Spleen (tissue), 7 donors: Measurements from ENCODE around the gene TRMT112.
A peak's percentile ranks its signal among the peaks of the same experiment; 100 is the strongest.

Experiments
- POLR2A ChIP-seq, 3 donors: fragments of 450-650 bp; IDR thresholded peaks; one replicate each; pipeline ENCODE4 v1.5.1; 2017; ENCODE audit warnings: antibody characterized with exemption in 3 of 3, mild to moderate bottlenecking in 1 of 3
- POLR2AphosphoS5 ChIP-seq, 3 donors: sonication (generic); formaldehyde crosslinking; IDR thresholded peaks; one replicate each; pipeline ENCODE4 v1.5.1; 2017; ENCODE audit warnings: antibody characterized with exemption in 3 of 3
- TF ChIP-seq, protein P1 (sequence below), 11 experiments: fragments of 200-600 bp in 7 of 11; fragments of 450-650 bp in 4 of 11; sonication (generic) in 4 of 11; IDR thresholded peaks in 8 of 11; conservative IDR thresholded peaks in 3 of 11; 1 replicate in 7 of 11; 2 replicates in 4 of 11; pipeline versions ENCODE4 v1.4.0 to v1.8.0; 2016 to 2021; ENCODE audit warnings: antibody characterized with exemption in 11 of 11, inconsistent platforms in 4 of 11, mild to moderate bottlenecking in 1 of 11
- donor health status: DM: no; HTN: no; CAD: no; lungs with moderate emphysema.
- donor health status: DM: no; HTN: no; CAD: no.
- donor health status: DM: no; HTN: no; CAD: no.

DNA sequence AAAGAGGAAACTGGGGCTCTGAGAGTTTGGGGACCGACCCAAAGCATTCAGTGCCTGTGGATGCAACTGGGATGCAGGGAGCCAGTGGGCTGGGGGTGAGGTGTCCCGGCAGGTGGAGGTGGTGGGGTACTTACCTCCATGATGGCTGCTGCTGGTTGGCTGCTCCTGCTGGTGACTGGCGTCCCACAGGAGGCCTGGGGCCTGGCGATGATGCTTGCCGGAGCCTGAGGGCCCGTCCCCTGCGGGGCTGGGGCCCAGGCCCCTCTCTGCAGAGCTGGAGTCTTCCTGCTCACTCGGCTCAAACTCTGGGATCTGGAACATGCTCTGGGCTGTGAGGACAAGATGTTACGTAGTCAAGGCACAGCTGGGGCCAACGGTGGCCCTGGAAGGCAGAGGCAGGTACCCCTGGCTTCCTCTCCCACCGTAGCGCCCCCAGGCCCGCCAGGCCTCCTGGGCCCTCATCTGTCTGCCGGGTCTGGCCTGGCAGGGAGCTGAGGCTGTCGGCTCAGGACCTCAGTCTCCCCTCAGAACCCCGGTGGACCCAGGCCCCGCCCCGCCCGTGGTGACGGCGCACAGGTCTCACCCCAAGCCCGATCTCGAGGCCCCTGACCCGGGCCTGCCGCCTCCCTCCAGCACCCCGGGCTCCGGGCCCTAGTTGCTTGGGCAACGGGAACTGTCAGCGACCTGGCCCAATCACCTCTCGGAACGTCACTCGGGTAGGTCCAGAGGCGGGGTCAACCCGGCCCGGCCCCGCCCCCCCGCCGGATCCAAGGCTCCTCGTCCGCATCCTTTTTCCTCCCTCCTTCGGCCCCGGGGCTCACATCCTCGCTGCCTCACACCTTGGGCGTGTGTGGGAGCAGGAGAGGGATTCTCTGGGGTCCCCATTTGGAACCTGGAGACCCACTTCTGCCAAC lies 33.1 kb downstream of the TRMT112 start, which contains the start of gene BAD:
- TF ChIP-seq, protein P1, sequence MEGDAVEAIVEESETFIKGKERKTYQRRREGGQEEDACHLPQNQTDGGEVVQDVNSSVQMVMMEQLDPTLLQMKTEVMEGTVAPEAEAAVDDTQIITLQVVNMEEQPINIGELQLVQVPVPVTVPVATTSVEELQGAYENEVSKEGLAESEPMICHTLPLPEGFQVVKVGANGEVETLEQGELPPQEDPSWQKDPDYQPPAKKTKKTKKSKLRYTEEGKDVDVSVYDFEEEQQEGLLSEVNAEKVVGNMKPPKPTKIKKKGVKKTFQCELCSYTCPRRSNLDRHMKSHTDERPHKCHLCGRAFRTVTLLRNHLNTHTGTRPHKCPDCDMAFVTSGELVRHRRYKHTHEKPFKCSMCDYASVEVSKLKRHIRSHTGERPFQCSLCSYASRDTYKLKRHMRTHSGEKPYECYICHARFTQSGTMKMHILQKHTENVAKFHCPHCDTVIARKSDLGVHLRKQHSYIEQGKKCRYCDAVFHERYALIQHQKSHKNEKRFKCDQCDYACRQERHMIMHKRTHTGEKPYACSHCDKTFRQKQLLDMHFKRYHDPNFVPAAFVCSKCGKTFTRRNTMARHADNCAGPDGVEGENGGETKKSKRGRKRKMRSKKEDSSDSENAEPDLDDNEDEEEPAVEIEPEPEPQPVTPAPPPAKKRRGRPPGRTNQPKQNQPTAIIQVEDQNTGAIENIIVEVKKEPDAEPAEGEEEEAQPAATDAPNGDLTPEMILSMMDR (IDR thresholded peaks at IDR 0.05 in 8 of 11, conservative IDR thresholded peaks at IDR 0.05 in 3 of 11): peak in 1 of 11 experiments; percentile 16
- TF ChIP-seq POLR2AphosphoS5 (IDR thresholded peaks at IDR 0.05) (peak; percentile 73 to 83 (median 78)), POLR2A (IDR thresholded peaks at IDR 0.05) (no peak)
